Cardiac muscle cell (in vitro differentiated cells and primary cell): ENCODE results near the gene PTK6. TPM values are rescaled to one million over a fixed set of nuclear protein-coding genes. Genes with fewer than 3 reads are reported as not detected.

Experiments used
- DNase-seq, 2 donors: peaks; one replicate each; pipeline versions ENCODE4 v3.0.0 to v3.0.0-alpha.2; 2010 to 2017; ENCODE audit warnings: low read depth in 1 of 2, low spot score in 1 of 2
- H3K27ac ChIP-seq: fragments of 200-600 bp; sonication (generic); 2 replicates; pipeline ENCODE4 v1.5.1; 2016
- H3K27me3 ChIP-seq: fragments of 200-600 bp; sonication (generic); 2 replicates; pipeline ENCODE4 v1.6.0; 2016; ENCODE audit warnings: control low read depth
- H3K36me3 ChIP-seq: fragments of 200-600 bp; sonication (generic); 2 replicates; pipeline ENCODE4 v1.5.1; 2016; ENCODE audit warnings: control low read depth
- H3K4me1 ChIP-seq: fragments of 200-600 bp; sonication (generic); 2 replicates; pipeline ENCODE4 v1.8.1; 2017; ENCODE audit warnings: low read depth, mild to moderate bottlenecking, mixed run types
- H3K4me3 ChIP-seq: fragments of 200-600 bp; sonication (generic); 2 replicates; pipeline ENCODE4 v1.5.1; 2016; ENCODE audit warnings: mild to moderate bottlenecking
- H3K9me3 ChIP-seq: fragments of 200-600 bp; sonication (generic); 2 replicates; pipeline ENCODE4 v1.5.1; 2017; ENCODE audit warnings: low read depth, mild to moderate bottlenecking, control low read depth
- polyA plus RNA-seq: library from polyadenylated mRNA; unstranded; fragments of >200 nt; fragmentation: Nextera tagmentation; extraction: Ambion mirVana; gene quantifications from 2 replicates; pipeline ENCODE4 v1.2.1, GENCODE V29; 2016
- total RNA-seq: library from RNA; depleted of rRNA; stranded (reverse); fragments of >200 nt; gene quantifications from 2 replicates; pipeline ENCODE4 v1.2.3, GENCODE V29; 2016
- TF ChIP-seq, protein P1 (sequence below): IDR thresholded peaks from 2 replicates; pipeline ENCODE4 v1.5.1; 2012; ENCODE audit warnings: low read depth, mild to moderate bottlenecking, low read length

PTK6 gene
- total and polyA plus RNA-seq, 2 experiments from 2014 or later: 0.38 TPM; not detected in 1

DNA sequence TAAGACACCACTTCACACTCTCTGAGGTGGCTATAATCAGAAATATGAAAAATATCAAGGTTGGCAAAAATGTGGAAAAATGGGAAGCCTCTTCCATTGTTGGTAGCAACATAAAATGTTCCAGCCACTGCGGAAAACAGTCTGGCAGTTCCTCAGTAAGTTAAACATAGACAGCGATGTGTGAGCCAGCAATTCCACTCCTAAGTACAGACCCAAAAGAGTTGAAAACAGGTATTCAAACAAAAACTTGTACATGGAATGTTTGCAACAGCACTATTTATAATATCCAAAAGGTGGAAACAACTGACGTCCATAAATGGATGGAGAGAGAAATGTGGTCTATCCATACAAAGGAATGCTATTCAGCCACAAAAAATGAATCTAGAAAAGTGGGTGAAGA lies 24.0 kb downstream of the PTK6 start:
- TF ChIP-seq, protein P1, sequence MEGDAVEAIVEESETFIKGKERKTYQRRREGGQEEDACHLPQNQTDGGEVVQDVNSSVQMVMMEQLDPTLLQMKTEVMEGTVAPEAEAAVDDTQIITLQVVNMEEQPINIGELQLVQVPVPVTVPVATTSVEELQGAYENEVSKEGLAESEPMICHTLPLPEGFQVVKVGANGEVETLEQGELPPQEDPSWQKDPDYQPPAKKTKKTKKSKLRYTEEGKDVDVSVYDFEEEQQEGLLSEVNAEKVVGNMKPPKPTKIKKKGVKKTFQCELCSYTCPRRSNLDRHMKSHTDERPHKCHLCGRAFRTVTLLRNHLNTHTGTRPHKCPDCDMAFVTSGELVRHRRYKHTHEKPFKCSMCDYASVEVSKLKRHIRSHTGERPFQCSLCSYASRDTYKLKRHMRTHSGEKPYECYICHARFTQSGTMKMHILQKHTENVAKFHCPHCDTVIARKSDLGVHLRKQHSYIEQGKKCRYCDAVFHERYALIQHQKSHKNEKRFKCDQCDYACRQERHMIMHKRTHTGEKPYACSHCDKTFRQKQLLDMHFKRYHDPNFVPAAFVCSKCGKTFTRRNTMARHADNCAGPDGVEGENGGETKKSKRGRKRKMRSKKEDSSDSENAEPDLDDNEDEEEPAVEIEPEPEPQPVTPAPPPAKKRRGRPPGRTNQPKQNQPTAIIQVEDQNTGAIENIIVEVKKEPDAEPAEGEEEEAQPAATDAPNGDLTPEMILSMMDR: no peak

DNA sequence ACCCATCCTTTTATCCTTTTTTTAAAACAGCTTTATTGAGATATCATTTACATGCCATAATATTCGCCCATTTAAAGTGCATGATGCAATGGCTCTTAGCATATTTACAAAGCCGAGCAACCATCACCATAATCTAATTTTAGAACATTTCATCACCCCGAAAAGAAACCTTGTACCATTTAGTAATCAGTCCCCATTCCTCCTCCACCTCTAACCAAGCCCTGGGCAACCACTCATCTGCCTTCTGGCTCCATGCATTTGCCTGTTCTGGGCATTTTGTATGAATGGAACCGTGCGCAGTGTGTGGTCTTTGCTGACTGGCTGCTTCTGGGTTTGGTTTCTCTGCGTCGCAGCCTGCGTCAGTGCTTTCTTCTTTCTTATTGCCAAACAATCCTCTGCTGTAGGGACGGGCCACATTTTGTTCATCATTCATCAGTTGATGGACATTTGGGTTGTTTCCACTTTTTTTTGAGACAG lies 28.1 kb downstream of the PTK6 start:
- Histone ChIP-seq H3K36me3 (no peaks in the 10 kb centered on the region), H3K9me3 (no peaks in the 10 kb centered on the region), H3K4me3 (no peak overlapping the region), H3K4me1 (no peaks in the 10 kb centered on the region), H3K27me3 (no peaks in the 10 kb centered on the region), H3K27ac (no peak overlapping the region)
- DNase-seq: no peak
- TF ChIP-seq, protein P1: no peak

More for the DNA sequence above, 24.0 kb downstream of the PTK6 start:
- Histone ChIP-seq H3K9me3 (no peaks in the 10 kb centered on the region), H3K36me3 (no peaks in the 10 kb centered on the region), H3K4me1 (no peaks in the 10 kb centered on the region), H3K27me3 (no peaks in the 10 kb centered on the region), H3K4me3 (no peak overlapping the region), H3K27ac (no peak overlapping the region)
- DNase-seq: no peak

DNA sequence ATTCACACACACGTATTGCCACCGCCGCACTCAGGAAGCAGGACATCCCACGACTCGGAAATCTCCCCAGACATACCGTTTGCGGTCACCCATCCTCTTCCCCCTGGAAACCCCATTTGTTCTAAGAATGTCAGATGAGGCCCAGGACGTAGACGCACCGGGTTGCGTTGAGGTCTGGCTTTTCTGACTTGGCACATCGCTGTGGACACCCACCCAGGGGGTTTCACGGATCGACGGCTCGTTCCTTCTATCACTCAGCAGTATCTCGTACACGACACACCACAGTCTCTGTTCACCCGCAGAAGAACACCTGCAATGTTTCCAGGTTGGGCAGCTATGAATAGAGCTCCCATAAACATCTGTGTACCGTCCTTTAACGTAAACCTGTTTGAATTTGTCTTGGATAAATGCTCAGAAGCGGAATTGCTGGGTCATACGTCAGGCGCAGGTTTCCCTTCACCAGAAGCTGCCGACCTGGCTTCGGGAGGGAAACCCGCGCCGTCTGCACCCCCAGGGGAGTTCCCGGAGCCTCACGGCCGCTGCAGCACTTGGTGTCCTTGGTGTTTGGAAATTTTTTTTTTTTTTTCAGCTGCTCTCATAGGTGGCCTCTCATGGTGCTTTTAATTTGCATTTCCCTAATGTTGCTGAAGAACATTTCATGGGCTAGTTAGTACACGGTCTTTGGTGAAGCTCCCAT lies 29.0 kb downstream of the PTK6 start:
- no peak for DNase-seq
- no peak overlapping the region for H3K27ac ChIP-seq

DNA sequence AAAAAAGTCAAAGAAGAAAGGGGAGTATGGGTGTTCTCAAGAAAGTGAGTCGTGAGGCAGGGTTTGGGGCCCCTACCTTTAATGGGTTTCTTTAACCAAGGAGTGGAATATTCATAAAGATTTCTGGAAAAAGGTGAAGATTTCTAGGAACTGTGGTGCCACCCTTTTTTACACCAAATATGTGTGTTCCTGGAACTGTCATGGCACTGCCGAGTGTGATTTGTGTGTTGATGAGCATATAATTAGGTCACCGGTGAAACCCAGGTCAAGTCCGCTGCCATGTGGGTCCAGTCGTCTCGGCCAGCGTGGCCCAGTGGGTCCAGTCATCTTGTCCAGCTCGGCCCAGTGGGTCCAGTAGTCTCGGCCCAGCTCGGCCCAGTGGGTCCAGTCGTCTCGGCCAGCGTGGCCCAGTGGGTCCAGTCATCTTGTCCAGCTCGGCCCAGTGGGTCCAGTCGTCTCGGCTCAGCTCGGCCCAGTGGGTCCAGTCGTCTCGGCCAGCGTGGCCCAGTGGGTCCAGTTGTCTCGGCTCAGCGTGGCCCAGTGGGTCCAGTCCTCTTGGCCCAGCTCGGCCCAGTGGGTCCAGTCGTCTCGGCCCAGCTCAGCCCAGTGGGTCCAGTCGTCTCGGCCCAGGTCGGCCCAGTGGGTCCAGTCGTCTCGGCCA lies 30.0 kb downstream of the PTK6 start:
- TF ChIP-seq, protein P1: no peak
- no peaks in the 10 kb centered on the region for H3K9me3 ChIP-seq

More for the DNA sequence above, 29.0 kb downstream of the PTK6 start:
- Histone ChIP-seq H3K4me1 (no peaks in the 10 kb centered on the region), H3K4me3 (no peak overlapping the region), H3K27me3 (no peaks in the 10 kb centered on the region), H3K9me3 (no peaks in the 10 kb centered on the region), H3K36me3 (no peaks in the 10 kb centered on the region)
- TF ChIP-seq, protein P1: no peak

DNA sequence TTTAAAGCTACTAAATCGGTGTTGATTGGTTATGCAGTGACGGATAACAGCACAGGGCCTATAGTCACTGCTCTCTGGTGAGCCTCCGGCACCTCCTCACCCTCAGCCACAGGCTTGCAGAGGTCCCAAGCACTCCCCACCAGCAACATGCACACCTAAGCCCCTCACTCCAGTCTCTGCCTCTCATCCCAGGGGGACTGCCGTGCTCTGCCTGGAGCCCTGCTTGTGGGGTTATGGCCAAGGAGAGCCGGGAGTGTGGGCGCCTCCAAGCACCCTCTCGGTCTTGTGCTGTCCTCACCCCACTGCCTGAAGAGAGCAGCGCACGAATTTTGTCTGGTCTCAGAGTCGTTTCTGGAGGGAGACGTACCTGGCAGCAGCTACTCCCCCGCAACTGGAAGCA lies 31.5 kb downstream of the PTK6 start:
- Histone ChIP-seq H3K27ac (no peak overlapping the region), H3K27me3 (no peaks in the 10 kb centered on the region), H3K9me3 (no peaks in the 10 kb centered on the region), H3K36me3 (no peaks in the 10 kb centered on the region), H3K4me1 (peaks cover 21% of the 10 kb centered on the region), H3K4me3 (no peak overlapping the region)
- TF ChIP-seq, protein P1: no peak
- DNase-seq: no peak

More for the DNA sequence above, 30.0 kb downstream of the PTK6 start:
- H3K27ac ChIP-seq: no peak overlapping the region
- no peaks in the 10 kb centered on the region for H3K27me3 ChIP-seq
- DNase-seq: no peak
- H3K4me1 ChIP-seq: peaks cover 8% of the 10 kb centered on the region
- H3K36me3 ChIP-seq: no peaks in the 10 kb centered on the region
- H3K4me3 ChIP-seq: no peak overlapping the region
